KG1 (cell line): ENCODE measurements around the gene C1S.
A peak's percentile ranks its signal among the peaks of the same experiment; 100 is the strongest.

ENCODE experiments used
- DNase-seq: peaks from one replicate; lab custom pipeline; 2025; lab: John Stamatoyannopoulos, UW

The C1S gene

GRCh38 chr12:7075939-7076338 is 15.4 kb downstream of the C1S start:
- DNase-seq: no peak

- no peak for DNase-seq
These were observed 16.0 kb downstream of the C1S start for GRCh38 chr12:7076493-7076892.

GRCh38 chr12:7078163-7078562 is 17.6 kb downstream of the C1S start:
- no peak for DNase-seq

- no peak for DNase-seq
These were observed 19.3 kb downstream of the C1S start for GRCh38 chr12:7079826-7080125.

GRCh38 chr12:7081037-7081436 is 20.5 kb downstream of the C1S start:
- no peak for DNase-seq

GRCh38 chr12:7083125-7083524 is 22.6 kb downstream of the C1S start:
- DNase-seq: no peak

- no peak for DNase-seq
These were observed 28.8 kb downstream of the C1S start for GRCh38 chr12:7089196-7089871.

GRCh38 chr12:7090222-7090998 is 29.9 kb downstream of the C1S start:
- DNase-seq: no peak

GRCh38 chr12:7091171-7091570 is 30.7 kb downstream of the C1S start:
- no peak for DNase-seq

- no peak for DNase-seq
These were observed 31.2 kb downstream of the C1S start for GRCh38 chr12:7091660-7092228.

- DNase-seq: peak; percentile 50
These were observed 31.9 kb downstream of the C1S start, which contains the start of gene C1R for GRCh38 chr12:7092229-7092985. Gene C1R (minus strand): TSS chr12:7092445. CDS start chr12:7092388, 57 bp downstream.

- no peak for DNase-seq
These were observed 32.5 kb downstream of the C1S start for GRCh38 chr12:7092986-7093460.

- no peak for DNase-seq
These were observed 33.0 kb downstream of the C1S start for GRCh38 chr12:7093486-7093885.

- DNase-seq: no peak
These were observed 33.4 kb downstream of the C1S start for GRCh38 chr12:7093892-7094291.

GRCh38 chr12:7096006-7096932 is 35.8 kb downstream of the C1S start:
- no peak for DNase-seq

GRCh38 chr12:7096979-7097378 is 36.5 kb downstream of the C1S start:
- DNase-seq: no peak

GRCh38 chr12:7099290-7099996 is 38.9 kb downstream of the C1S start:
- no peak for DNase-seq

GRCh38 chr12:7100239-7100638 is 39.7 kb downstream of the C1S start:
- no peak for DNase-seq

GRCh38 chr12:7101047-7101693 is 40.7 kb downstream of the C1S start:
- DNase-seq: no peak

GRCh38 chr12:7101694-7102131 is 41.2 kb downstream of the C1S start:
- no peak for DNase-seq
